ENCODE results near the gene LIPH. TPM values are rescaled to one million over a fixed set of nuclear protein-coding genes. Genes with fewer than 3 reads are reported as not detected.

LIPH gene
- total and polyA plus RNA-seq, 2 of the 8 experiments (the other 6 are each of a cell fraction or from before 2014, with no cell fraction given) = 0.08 TPM; not detected in 1

GRCh38 chr3:185585859-185586685 lies 33.7 kb upstream of the LIPH start, which contains the start of gene SENP2 (continued):
- peak; percentile 86 for TF ChIP-seq POLR2AphosphoS5 (IDR thresholded peaks at IDR 0.05; ENCODE audit: low read depth, low read length)

Data from H1 (cell line).